Left lung (tissue), 14 donors: ENCODE data around the gene R3HDM2. TPM values are rescaled to one million over a fixed set of nuclear protein-coding genes. Genes with fewer than 3 reads are reported as not detected.

ENCODE experiments used
- ATAC-seq: fragments of 200-7000 bp; cut with Tn5 transposase; one replicate; pipeline ENCODE4 v1.9.1; 2020; ENCODE audit warnings: moderate library complexity
- DNase-seq, 4 donors: peaks; one replicate each; pipeline ENCODE4 v3.0.0-alpha.2; 2013 to 2020
- H3K27ac ChIP-seq, 2 donors: fragments of 200-600 bp; sonication (generic) in 1 of 2; one replicate each; pipeline versions ENCODE4 v1.5.0 to v1.8.0; 2020 to 2021
- H3K27me3 ChIP-seq, 2 donors: fragments of 200-600 bp; sonication (generic) in 1 of 2; one replicate each; pipeline versions ENCODE4 v1.5.0 to v1.8.0; 2020 to 2021
- H3K36me3 ChIP-seq, 2 donors: fragments of 200-600 bp; sonication (generic) in 1 of 2; one replicate each; pipeline versions ENCODE4 v1.5.0 to v1.8.0; 2020 to 2021
- H3K4me1 ChIP-seq, 2 donors: fragments of 200-600 bp; one replicate each; pipeline ENCODE4 v1.8.0; 2021
- H3K4me3 ChIP-seq, 2 donors: fragments of 200-600 bp; sonication (generic) in 1 of 2; one replicate each; pipeline versions ENCODE4 v1.5.0 to v1.8.0; 2020 to 2021; ENCODE audit warnings: mild to moderate bottlenecking in 1 of 2
- H3K9me3 ChIP-seq, 2 donors: fragments of 200-600 bp; sonication (generic) in 1 of 2; one replicate each; pipeline versions ENCODE4 v1.5.0 to v1.8.0; 2020 to 2021
- CTCF ChIP-seq, 2 donors: fragments of 200-600 bp; sonication (generic) in 1 of 2; IDR thresholded peaks; one replicate each; pipeline versions ENCODE4 v1.5.0 to v1.8.0; 2021; ENCODE audit warnings: antibody characterized with exemption in 2 of 2
- intact Hi-C, 2 donors: fragments of 100-400 bp; cut with DNase I; formaldehyde crosslinking; loops; one replicate each; pipeline versions ENCODE4 v1.11.2 to v1.14.2; 2022
- long read RNA-seq, 12 donors: library from polyadenylated mRNA in 2 of 12; unstranded in 2 of 12; transcript quantifications; one replicate each; pipeline ENCODE4 v2.0.0 and lab custom pipeline, GENCODE V29; 2019 to 2026
- polyA plus RNA-seq, 6 donors: library from polyadenylated mRNA; unstranded; fragments of 120-200 nt; gene quantifications; one replicate each; pipeline ENCODE4 v1.2.1, GENCODE V29; 2013; ENCODE audit not compliant: insufficient read length in 6 of 6
- total RNA-seq, 2 donors: library from RNA; stranded (reverse); fragmentation: NEBNext Ultra II Directional; extraction: Animal tissue kit (Norgen Biotek cat#: 25700); gene quantifications; one replicate each; pipeline ENCODE4 v1.2.1, GENCODE V29; 2021
- donor health status: DM: no; HTN: yes; CAD: no.
- donor health status: DM: no; HTN: no; CAD: no.

Gene R3HDM2
- total RNA-seq (10 to 100 TPM; 52.4 to 62.5 TPM), polyA plus RNA-seq (10 to 100 TPM; 66.5 to 92.3 (median 83.8) TPM)
- long read RNA-seq, donor 1, result 0 reads
- long read RNA-seq, donor 2, partial matches to known transcripts, result 5 of 5 reads
- long read RNA-seq, donor 2, other reads (novel, unspliced or antisense), result 0 of 5 reads
- long read RNA-seq, donor 3, result 0 reads
- long read RNA-seq, donor 4, partial matches to known transcripts, result 2 of 3 reads
- long read RNA-seq, donor 4, other reads (novel, unspliced or antisense), result 1 of 3 reads
- long read RNA-seq, donor 5, result 0 reads
- long read RNA-seq, donor 6, partial matches to known transcripts, result 0 of 1 reads
- long read RNA-seq, donor 6, other reads (novel, unspliced or antisense), result 0 of 1 reads
- long read RNA-seq, donor 7, partial matches to known transcripts, result 0 of 1 reads
- long read RNA-seq, donor 7, other reads (novel, unspliced or antisense), result 0 of 1 reads
- long read RNA-seq, donor 8, result 0 reads
- long read RNA-seq, donor 9, result 0 reads
- long read RNA-seq, donor 10, result 0 reads
- long read RNA-seq, donor 11, partial matches to known transcripts, result 0 of 6 reads
- long read RNA-seq, donor 11, other reads (novel, unspliced or antisense), result 5 of 6 reads
- long read RNA-seq, donor 12, result 0 reads

DNA sequence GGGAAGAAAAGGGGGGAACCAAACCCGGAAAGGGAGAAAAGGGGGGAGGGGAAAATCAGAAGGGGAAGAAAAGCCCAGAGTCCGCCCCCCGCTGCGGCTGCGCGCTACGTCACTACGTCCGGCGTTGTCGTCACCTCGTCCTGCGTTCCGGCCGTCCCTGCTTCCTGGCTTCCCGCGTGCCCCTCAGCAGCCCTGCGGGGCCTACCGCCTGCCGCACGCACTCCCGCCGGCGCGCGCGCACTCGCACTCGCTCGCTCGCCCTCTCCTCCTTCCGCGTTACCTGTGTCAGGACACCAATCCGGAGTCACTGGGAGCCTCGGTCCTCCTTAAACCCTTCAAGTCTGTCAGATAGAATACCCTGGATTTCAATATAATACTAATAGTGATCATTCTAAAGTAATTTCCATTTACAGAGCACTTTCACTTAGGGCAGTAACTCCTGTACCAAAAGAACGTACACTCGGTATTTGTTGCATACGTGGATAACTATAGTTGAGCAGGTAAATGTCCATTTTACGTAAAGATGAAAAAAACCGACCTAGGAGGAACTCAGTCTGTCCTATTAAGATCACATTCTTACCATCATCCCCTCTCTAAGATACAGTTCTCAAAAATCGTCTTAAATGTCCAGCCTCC, at the start of gene R3HDM2:
Gene R3HDM2, minus strand, starts transcription at position 113 of the 636 bp plus-strand sequence. CDS start 120,615 bp downstream, outside the sequence.
- ATAC-seq, result peak; percentile 98
- no peak for TF ChIP-seq CTCF (IDR thresholded peaks at IDR 0.05)
- intact Hi-C loops, result no loop called here
- H3K27ac ChIP-seq, result peak within 1 kb of the TSS; percentile 84 to 88
- no peaks in the 10 kb centered on the region for H3K27me3 ChIP-seq
- H3K36me3 ChIP-seq, result peaks cover 0 to under 1% of the 10 kb centered on the region in 2 donors
- peaks cover 0 to 19% of the 10 kb centered on the region in 2 donors for H3K4me1 ChIP-seq
- H3K4me3 ChIP-seq, result peak within 1 kb of the TSS; percentile 61 to 65
- H3K9me3 ChIP-seq, result no peaks in the 10 kb centered on the region
- DNase-seq, result peak; percentile 94 to 99 (median 97)

DNA sequence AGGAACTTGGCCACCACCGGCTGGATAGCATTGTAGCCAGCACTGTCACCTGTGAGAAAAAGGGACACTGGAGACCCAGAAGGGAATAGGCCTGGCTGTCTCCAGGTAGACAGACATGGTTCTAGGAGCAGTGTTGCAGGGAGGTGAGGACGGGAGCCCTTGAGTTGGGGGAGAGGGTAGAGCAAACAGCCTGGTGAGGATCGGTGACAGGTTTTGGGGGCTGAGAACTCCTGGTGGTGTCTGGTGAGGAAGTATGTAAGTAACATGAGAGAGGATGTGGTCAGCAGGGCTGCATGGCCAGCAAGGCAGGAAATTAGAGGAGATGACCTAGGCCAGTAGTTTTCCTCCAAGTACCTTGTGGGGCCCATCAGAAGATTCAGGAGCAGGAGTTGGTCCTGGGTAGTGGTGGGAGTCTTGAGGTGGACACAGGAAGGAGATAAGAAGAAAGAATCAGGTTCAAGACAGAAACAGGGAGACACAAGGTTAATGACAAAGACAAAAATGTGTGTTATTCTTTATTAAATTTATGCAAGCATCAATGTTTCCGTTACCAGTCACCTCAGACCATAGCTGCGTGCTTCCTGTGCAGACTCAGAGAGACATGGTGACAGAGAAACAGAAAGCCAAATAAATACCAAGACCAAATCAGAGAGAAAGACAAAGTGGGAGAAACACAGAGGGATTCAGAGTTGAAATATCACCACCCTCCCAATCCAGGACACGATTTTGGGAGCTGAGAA, 48.7 kb upstream of the R3HDM2 start, which contains the start of gene ARHGAP9:
Gene ARHGAP9, minus strand, starts transcription at position 491 of the 740 bp plus-strand sequence. Its CDS starts 460 bp downstream, at position 31.
- intact Hi-C loops, result no loop called here
- peaks cover 0 to 58% of the 10 kb centered on the region in 2 donors for H3K4me1 ChIP-seq
- TF ChIP-seq CTCF (IDR thresholded peaks at IDR 0.05), result no peak
- peak within 1 kb of the TSS; percentile 71 to 95 for H3K27ac ChIP-seq
- H3K27me3 ChIP-seq, result peaks cover 19 to 22% of the 10 kb centered on the region in 2 donors
- H3K4me3 ChIP-seq, result peak within 1 kb of the TSS in 1 of 2 donors; percentile 64
- no peaks in the 10 kb centered on the region for H3K9me3 ChIP-seq
- H3K36me3 ChIP-seq, result peaks cover 0 to 10% of the 10 kb centered on the region in 2 donors
- no peak for ATAC-seq
- no peak for DNase-seq

- peaks cover 0 to 16% of the 10 kb centered on the region in 2 donors for H3K36me3 ChIP-seq
- peak overlapping the region; percentile 71 to 95 for H3K27ac ChIP-seq
- ATAC-seq (no peak), DNase-seq (no peak)
- intact Hi-C loops, result no loop called here
- H3K4me1 ChIP-seq, result peaks cover 0 to 63% of the 10 kb centered on the region in 2 donors
- H3K4me3 ChIP-seq, result peak overlapping the region in 1 of 2 donors; percentile 64
- peaks cover 24 to 28% of the 10 kb centered on the region in 2 donors for H3K27me3 ChIP-seq
- no peak for TF ChIP-seq CTCF (IDR thresholded peaks at IDR 0.05)
- H3K9me3 ChIP-seq, result no peaks in the 10 kb centered on the region
Measured at GRCh38 chr12:57479043-57479375, 48.2 kb upstream of the R3HDM2 start.

GRCh38 chr12:57477710-57478681, 47.2 kb upstream of the R3HDM2 start:
- intact Hi-C loops, result no loop called here
- H3K27ac ChIP-seq, result peak overlapping the region; percentile 71 to 95
- H3K27me3 ChIP-seq, result peaks cover 24 to 37% of the 10 kb centered on the region in 2 donors
- H3K4me1 ChIP-seq, result peaks cover 0 to 66% of the 10 kb centered on the region in 2 donors
- H3K4me3 ChIP-seq, result peak overlapping the region; percentile 22 to 64
- no peaks in the 10 kb centered on the region for H3K9me3 ChIP-seq
- TF ChIP-seq CTCF (IDR thresholded peaks at IDR 0.05), result no peak
- DNase-seq (peak in 1 of 4 donors; percentile 63), ATAC-seq (peak; percentile 49)
- H3K36me3 ChIP-seq, result peaks cover 0 to 26% of the 10 kb centered on the region in 2 donors
